ENCODE results near the gene TMTC2.

GRCh38 chr12:82651489-82651888, 35.2 kb upstream of the TMTC2 start:
- TF ChIP-seq CTCF (IDR thresholded peaks at IDR 0.05; ENCODE audit: poor library complexity) = no peak
- no peak for TF ChIP-seq EZH2 (IDR thresholded peaks at IDR 0.05; ENCODE audit: borderline replicate concordance)

Measured in hepatocyte (in vitro differentiated cells).